ENCODE data around the gene NLE1.
"Not testable (repeated sequence)": the region's sequence is repeated elsewhere in the genome, so short reads cannot be mapped to it uniquely, and the experiment has no call there.

The NLE1 gene

DNA sequence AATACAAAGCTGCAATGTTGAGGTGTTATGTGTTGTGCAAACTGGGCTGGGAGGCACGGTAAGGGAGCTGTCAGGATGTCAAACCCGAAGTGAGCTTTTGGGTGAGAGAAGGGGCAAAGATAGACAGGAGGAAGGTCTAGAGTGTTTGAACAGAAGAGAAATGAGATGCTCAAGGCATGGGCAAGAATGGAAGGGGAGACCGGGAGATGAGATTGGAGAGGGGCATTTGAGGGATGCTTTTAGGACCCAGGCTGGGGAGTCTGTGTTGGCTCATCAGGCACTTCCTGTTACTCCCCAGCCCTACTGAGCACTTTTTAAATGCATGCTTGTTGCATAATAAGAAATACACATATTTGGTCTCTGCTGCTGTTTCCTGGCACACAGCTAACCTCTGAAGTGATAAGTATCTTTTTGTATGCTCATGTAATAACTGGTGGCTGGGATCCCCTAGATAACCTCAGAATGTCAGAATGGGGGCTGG, 19.2 kb upstream of the NLE1 start:
- DNase-seq (ENCODE audit: low read depth), result no peak

DNA sequence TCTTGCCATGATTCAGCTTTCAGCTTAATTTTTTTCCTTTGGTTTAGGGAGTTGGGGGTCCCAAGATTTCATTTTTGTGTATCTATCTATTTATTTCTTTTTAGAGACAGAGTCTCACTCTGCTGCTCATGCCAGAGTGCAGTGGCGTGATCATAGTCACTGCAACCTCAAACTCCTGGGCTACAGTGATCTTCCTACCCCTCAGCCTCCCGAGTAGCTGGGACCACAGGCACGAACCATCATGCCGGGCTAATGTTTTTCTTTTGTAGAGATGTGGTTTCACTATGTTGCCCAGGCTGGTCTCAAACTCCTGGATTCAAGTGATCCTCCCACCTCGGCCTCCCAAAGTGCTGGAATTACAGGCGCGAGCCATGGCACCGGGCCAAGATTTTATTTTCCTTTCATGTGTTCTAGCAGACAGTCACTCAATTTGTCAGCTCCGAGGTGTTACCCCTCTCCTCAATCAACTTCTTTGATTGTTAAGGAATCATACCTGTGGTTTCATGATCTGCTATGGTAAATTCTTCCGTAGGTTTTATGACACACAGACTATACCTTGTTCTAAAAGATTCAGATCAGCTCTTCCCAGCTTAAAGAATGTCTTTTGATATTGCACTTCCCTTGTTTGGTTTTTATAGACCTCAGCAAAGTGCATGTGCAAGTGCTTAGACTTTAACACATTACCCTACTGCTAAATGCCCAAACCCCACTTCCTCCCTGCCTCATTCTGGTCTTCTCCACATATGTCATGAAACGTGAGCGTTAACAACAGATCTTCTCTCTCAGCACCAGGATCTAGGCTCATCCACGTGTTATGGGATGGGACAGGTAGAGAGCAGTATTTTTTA, 18.5 kb upstream of the NLE1 start:
- no peak for DNase-seq (ENCODE audit: low read depth)

DNA sequence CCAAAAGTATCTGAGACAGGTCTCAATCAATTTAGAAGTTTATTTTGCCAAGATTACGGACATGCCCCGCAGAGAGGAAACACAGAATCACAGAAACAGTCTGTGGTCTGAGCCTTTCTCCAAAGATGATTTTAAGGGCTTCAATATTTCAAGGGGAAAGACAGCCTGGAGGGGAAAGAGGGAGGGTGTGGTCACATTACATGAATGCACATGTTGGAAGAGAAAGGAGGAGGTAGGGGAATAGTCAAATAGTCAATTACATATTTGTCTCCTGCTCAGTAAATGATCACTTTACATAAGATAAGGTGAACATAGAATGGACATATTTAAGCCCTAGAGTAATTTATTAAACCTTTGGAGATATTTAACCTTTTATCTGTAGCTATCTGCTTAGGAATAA, 17.8 kb upstream of the NLE1 start:
- DNase-seq (ENCODE audit: low read depth), result no peak

DNA sequence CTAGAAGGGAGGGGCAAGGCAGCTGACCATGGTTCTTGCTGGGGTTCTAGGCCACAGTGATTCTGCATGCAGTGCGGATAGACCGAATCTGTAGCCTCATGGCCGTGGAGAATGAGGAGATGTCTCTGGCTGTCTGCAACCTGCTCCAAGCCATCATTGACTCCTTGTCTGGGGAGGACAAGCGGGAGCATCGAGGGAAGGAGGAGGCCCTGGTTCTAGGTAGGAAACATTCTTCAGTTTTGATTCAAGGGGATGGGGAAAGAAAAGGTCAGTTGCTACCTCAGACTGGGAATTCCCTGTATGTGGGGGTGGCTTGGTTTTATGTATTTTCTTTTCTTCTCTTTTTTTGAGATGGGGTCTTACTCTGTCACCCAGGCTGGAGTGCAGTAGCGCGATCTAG, 13.1 kb upstream of the NLE1 start:
- no peak for DNase-seq (ENCODE audit: low read depth)

DNA sequence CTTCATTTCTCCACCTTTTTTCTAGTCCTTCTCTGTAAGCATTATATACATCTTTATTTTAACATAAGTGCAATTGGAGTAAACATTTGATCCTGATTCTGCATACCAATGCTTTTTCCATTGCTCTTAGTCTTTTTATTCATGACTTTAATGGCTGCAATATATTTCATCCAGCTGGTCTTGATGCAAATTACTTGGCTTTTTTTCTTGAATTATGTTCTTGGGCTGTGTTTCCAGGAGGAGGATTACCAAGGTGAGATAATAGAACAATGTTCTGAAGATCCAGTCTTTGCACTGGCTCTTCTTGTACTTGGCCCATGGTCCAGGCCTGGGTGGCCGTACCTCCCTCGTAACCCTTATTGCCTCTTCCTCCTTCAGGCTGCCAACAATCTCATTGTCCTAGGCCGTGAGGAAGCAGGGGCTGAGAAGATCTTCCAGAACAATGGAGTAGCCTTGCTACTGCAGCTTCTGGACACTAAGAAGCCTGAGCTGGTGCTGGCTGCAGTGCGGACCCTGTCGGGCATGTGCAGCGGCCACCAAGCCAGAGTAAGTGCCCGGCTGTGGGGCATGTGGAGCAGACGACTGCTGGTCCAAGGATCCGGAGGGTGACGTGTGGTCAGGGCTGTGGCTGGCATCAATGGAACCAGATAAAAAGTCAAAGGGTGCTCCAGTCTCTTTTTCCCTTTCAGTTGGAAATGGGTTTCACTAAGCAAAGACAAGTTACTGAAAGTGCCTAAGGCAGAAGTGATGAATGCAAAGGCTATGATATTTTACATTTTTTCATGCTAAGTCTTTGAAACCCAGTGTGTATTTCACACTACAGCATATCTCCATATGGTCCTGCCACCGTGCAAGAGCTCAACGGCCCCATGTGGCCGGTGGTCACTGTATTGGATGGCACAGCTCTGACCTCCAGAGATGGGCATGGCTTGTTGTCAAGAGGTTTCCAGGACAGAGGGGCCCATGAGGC, 12.4 kb upstream of the NLE1 start:
- DNase-seq (ENCODE audit: low read depth), result no peak

DNA sequence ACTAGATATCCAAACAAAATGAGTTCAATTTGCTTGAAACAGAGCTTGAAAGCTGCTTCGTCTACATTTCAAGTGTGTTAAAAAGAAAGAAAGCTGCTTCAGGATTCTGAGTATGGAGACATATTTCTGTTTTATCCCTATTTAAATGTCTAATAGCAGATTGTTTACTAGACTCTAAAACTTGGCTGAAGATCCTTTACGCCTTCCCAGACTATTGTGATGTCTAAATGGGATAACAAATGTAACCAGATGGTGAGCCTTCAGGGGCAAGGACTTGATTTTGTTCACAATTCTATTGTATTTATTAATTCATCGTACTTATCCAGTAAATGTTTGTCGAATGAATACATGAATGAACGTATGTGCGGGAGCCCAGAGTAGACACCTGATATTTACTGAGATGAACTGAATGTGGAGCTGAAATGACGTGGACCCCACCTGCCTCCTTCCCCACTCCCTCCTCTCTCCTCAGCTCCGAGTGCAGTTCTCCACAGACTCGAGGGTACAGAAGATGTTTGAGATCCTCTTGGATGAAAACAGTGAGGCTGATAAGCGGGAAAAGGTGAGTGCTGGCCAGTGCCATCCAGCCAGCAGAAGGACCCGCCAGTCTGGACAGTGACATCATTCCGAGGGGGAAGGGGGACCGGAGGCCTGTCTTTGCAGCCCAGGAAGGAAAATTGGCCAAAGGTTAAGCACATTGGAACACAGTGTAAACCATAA, 10.5 kb upstream of the NLE1 start:
- no peak for DNase-seq (ENCODE audit: low read depth)

DNA sequence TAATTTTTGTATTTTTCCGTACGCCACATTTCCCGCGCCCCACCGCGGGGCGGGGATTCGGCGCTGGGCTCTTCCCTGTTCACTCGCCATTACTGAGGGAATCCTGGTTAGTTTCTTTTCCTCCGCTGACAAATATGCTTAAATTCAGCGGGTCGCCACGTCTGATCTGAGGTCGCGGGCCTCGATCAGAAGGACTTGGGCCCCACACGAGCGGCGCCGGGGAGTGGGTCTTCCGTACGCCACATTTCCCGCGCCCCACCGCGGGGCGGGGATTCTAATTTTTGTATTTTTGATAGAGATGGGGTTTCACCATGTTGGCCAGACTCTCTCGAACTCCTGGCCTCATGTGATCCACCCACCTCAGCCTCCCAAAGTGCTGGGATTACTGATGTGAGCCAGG, 9.0 kb upstream of the NLE1 start:
- DNase-seq (ENCODE audit: low read depth), result not testable (repeated sequence)

DNA sequence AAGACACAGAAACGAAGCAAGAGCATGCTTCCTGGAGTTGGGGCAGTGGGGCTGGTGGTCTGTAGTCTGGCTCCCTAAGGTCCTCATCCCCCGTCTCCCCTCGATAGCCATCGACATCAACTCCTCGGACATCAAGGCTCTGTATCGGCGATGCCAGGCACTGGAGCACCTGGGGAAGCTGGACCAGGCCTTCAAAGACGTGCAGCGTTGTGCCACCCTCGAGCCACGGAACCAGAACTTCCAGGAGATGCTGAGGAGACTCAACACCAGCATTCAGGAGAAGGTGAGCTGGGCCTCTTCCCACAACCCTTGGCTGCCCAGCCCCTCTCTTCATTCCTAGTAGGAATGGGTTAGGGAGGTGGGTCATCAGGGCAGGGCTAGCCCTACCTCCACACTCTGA, 7.8 kb upstream of the NLE1 start:
- no peak for DNase-seq (ENCODE audit: low read depth)

DNA sequence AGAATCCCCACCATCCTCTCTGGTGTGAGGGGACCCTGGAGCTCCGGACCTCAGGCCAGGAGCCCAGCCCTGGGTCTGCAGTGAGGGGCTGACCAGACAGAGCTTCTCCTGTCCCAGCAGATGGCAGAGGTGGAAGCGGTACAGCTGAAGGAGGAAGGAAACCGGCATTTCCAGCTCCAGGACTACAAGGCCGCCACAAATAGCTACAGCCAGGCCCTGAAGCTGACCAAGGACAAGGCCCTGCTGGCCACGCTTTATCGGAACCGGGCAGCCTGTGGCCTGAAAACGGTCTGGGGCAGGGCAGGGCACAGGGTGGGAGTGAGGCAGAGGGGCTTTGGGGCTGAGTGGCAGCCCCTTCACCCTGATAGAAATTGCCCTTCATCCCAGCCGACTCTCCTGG, 6.0 kb upstream of the NLE1 start:
- no peak for DNase-seq (ENCODE audit: low read depth)

DNA sequence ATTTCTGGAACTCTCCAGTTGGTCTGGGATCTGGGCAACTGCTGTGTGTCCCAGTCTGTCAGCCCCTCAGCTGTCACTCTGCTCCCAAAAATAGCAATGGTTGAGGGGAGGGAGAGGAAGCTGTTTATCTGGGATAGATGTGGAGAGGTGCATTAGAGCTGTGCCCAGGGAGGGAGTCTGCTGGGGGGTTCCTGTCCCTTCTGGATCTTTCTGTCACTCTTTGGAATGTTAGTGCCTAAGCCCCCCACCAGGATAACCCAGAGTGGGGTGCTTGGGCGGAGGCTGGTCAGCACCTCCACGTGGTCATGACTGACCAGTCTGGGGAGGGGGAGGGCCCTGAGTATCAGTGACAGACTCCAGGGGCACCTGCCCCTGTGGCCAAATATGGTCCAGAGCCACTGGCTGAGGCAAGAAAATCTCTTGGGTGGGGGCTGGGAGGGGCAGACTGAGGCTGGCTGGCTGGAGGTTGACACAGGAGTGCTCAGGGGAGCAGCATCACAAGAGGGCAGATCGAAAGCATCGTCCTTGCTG, 5.3 kb upstream of the NLE1 start, which contains the start of gene UNC45B:
UNC45B (plus strand) TSS at position 443 of the 531 bp plus-strand sequence. CDS start 447 bp downstream, outside the sequence.
- DNase-seq (ENCODE audit: low read depth), result no peak

DNA sequence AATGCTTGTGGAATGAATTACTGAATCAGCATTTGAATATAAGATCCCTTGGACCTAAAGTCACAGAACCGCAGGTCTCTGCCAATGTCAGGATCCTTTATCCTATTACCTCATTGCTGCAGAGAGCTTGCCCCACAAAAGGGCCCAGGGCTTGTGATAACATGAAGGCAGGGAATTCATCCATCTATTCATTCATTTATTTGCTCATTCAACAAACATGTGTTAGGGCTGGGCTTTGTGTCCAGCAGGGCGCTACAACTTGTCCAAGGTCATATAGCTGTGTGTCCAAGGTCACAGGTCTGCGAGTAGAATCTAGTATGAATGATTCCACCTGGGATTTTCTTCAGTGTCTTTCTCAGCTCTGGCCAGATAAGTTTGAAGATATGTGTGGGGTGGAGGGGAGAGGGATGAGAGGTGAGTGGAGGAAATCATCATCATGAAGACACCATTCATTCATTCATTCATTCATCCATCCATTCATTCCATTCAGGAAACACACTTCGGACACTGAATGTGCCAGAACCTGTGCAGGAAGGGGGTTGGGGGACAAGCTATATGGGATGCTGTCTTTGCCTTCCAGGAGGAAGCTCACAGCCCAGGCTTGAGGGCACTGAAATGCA, 4.2 kb upstream of the NLE1 start:
- no peak for DNase-seq (ENCODE audit: low read depth)

DNA sequence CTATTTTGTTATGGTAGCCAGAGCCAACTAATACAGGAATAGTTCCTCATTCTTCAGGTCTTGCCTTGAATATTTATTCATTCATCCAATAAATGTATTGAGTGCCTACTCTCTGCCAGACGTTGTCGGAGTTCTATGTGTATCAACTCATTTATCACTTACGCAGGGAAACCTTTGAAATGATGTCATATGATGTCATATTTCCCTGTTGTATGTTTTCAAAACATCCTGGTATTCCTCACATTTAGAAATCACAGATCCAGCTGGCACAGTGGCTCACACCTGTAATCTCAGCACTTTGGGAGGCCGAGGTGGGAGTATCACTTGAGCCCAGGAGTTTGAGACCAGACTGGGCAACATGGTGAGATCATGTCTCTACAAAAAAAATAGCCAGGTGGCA, 2.7 kb upstream of the NLE1 start:
- DNase-seq (ENCODE audit: low read depth), result no peak

DNA sequence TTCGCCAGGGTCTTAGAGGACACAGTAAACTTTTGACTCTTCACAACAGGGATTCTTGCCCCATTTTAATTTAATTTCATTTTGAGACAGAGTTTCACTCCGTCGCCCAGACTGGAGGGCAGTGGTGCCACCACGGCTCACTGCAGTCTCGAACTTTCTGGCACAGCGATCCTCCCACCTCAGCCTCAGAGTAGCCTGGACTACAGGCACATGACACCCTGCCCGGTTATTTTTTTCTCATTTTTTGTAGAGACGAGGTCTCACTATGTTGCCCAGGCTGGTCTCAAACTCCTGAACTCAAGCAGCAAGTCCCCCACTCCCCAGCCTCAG, 329 bp upstream of the NLE1 start:
- DNase-seq (ENCODE audit: low read depth), result no peak

DNA sequence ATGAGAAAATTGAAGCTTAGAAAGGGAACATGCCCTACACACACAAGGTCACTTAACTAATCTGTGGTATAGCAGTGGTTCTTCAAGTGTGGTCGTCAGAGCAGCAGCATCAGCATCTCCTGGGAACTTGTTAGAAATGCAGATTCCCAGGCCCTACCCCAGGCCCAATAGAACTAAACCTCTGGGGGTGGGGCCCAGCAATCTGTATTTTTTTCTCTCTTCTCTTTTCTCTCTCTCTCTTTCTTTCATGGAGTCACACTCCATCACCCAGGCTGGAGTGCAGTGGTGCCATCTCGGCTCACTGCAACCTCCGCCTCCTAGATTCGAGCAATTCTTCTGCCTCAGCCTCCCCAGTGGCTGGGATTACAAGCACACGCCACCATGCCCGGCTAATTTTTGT, 3.9 kb downstream of the NLE1 start:
- DNase-seq (ENCODE audit: low read depth), result no peak

DNA sequence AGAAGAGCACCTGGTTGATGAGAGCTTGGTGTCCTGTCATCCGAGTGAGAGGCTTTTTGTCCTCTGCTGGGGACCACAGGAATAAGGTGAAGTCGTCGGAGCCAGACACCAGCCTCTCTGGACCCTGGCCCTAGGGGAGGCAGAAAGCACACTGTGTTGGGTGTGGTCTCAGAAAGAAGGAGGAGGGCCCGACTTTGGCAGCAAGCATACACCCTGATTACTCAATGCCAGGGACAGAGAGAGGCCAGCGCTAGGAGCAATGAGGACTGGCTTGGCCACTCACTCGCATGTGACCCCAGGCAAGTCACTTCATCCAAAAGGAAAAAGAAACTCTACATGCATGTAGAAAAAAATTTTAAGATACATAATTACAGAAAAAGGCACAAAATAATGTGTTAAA, 6.8 kb downstream of the NLE1 start:
- no peak for DNase-seq (ENCODE audit: low read depth)

DNA sequence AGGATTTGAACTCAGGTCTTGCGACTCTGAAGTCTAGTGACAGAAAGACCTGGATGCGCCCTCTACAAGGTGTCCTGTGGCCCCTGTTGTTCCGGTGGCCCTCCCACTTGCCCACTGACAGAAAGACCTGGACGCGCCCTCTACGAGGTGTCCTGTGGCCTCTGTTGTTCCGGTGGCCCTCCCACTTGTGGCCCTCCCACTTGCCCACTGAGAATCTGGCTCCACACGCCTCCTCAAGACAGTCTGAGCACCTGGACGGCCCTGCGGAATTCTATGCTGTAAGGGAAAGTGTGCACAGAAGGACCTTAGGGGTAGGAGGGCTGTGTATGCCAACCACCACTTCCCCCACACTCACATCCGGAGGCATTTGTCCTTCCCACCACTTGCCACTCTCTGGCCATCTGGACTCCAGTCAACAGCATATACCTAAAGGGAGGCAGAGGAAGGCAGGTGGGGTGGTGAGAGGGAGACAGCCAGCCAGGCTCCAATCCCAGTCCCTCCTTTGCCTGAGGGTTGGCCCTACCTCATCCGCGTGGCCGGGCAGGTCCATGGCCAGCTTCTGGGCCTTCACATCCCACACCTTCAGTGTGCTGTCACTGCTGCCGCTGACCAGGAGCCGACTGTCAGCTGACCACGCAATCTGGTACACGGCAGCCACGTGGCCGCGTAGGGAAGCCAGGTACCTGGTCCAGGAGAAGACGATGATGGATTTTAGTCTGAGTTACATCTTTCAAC, 9.1 kb downstream of the NLE1 start:
- no peak for DNase-seq (ENCODE audit: low read depth)

DNA sequence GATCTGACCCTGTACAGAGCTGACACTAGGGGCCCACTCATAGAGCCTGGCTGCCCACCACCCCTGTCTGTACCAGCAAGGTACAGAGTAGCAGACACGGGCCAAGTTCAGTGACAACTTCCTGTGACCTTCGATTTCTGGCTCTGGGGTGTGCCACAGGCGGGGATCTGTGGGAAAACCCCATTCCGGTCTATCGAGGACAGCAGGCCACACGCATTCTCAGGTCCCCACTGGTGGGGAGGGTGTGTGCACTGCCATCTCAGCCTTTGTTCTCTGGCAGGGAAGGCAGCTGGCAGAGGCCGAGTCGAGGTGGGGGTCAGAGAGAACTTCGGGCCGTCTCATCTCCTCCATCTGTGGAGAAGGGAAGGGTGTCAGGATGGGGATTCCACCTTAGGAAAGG, 10.0 kb downstream of the NLE1 start:
- DNase-seq (ENCODE audit: low read depth), result no peak

DNA sequence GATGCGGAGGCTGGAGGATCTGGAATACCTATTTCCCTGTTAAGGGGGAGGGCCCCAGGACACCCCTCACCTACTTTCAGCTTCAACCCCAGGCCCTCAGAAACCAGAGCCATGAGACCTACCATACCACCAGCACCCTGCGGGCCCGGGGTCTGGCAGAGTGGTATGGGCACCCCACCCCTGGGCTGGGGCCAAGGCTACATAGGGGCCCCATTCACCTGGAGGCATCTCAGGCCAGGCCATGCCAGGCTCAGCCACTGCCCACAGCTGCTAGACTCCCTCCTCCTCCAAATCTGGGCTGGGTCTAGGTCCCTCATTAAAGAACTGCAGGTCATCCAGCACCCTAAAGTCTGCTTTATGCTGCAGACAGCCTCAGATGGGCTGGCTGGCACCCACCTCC, 11.7 kb downstream of the NLE1 start:
- DNase-seq (ENCODE audit: low read depth), result no peak

DNA sequence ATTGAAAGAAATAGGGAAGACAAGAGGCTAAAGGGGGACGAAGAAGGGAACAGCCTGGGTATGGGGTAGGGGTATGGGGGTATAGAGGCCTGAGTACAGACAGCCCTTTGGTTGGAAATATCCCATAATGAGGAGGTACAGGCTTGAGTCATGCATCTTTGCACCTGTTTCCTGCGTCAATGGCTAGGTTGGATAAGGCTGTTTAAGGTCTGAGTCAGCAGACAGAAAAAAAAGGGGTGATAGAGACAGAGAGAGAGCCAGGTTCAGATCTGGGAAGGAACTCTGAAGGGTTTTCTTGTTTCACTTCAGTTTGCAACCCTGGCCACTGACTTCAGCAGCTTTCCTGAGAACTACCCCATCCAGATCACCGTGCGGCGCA, 12.1 kb downstream of the NLE1 start:
- DNase-seq (ENCODE audit: low read depth), result no peak

DNA sequence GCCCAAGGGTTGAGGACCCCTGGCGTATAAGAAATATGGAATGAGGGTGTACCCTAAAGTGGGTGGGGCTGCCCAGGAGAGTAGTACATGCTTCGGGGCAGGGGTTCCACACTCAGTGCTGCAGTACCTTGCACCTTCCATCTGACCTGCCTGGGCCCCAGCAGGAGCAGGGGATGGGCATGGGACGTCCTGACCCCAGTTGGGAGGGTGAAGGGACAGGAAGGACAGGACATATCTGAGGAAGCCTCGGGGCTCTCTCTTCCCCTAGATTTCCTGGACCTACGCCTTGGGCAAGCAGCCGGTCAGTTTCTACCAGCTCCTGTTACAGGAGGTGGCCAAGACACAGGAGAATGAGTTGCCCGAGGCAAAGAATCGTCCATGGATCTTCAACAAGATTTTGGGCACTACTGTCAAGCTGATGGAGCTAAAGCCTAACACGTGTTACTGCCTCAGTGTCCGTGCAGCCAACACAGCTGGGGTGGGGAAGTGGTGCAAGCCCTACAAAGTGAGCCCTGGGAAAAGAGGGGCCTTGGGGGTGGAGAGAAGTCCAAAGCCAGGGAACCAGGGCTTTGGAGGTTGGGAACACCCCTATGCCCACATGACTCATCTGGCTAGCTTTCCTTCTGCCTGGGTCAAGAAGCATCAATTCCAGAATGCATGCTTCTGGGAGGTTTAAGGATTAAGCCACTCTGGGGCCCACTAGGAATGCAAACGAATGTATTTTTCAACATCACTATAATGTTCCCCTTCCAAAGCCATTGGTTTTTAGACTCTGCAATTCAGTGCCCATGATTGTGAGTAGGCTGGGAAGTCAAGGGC, 12.7 kb downstream of the NLE1 start:
- DNase-seq (ENCODE audit: low read depth), result no peak

Measured in activated T-helper 9 cell treated with anti-CD3 and anti-CD28 coated beads, Interleukin-2, amount 50 U/mL, for 16 hours (primary cell).